Activated CD4-positive, alpha-beta T cell treated with anti-CD3 and anti-CD28 coated beads for 36 hours (primary cell): ENCODE results near the gene MPRIP. TPM values are rescaled to one million over a fixed set of nuclear protein-coding genes. Genes with fewer than 3 reads are reported as not detected.

Source experiments
- ATAC-seq: fragments of 200-7000 bp; cut with Tn5 transposase; one replicate; pipeline ENCODE4 v1.10.0; 2021; ENCODE audit warnings: mild to moderate bottlenecking, moderate library complexity
- CTCF ChIA-PET: fragments of 350-600 bp; sonication (Branson Sonifier 250); formaldehyde crosslinking; loops from one replicate; lab custom pipeline; 2021; ENCODE audit warnings: antibody characterized with exemption; lab: Charles Lee
- POLR2A ChIA-PET: fragments of 350-600 bp; sonication (Branson Sonifier 250); formaldehyde crosslinking; loops from one replicate; lab custom pipeline; 2021; ENCODE audit warnings: antibody characterized with exemption, inconsistent platforms; lab: Charles Lee
- DNase-seq: peaks from one replicate; pipeline ENCODE4 v3.0.0-alpha.2; 2020
- H3K27ac Mint-ChIP-seq: one replicate; pipeline ENCODE4 v1.8.0; 2021; ENCODE audit warnings: mixed read lengths
- H3K27me3 Mint-ChIP-seq: one replicate; pipeline ENCODE4 v1.8.0; 2021; ENCODE audit warnings: mixed read lengths
- H3K36me3 Mint-ChIP-seq: one replicate; pipeline ENCODE4 v1.8.0; 2021; ENCODE audit warnings: low read depth, mixed read lengths
- H3K4me1 Mint-ChIP-seq: one replicate; pipeline ENCODE4 v1.8.0; 2021; ENCODE audit warnings: mixed read lengths
- H3K4me3 Mint-ChIP-seq: one replicate; pipeline ENCODE4 v1.8.0; 2021; ENCODE audit warnings: mild to moderate bottlenecking, moderate library complexity, mixed read lengths
- H3K9me3 Mint-ChIP-seq: one replicate; pipeline ENCODE4 v1.8.0; 2021; ENCODE audit warnings: low read depth, mixed read lengths
- intact Hi-C, 2 experiments: fragments of 100-400 bp; cut with DNase I in 1 of 2; cut with micrococcal nuclease in 1 of 2; formaldehyde crosslinking; loops; one replicate each; pipeline versions ENCODE4 v1.14.2 to v1.15.1; 2022 to 2024; cut with DNase I, micrococcal nuclease
- total RNA-seq, 2 experiments: library from RNA; stranded (reverse); gene quantifications; one replicate each; pipeline ENCODE4 v1.2.3, GENCODE V29; 2021

The MPRIP gene
- total RNA-seq, 2 experiments from 2014 or later: 131 to 179 TPM

GRCh38 chr17:17032131-17032692 is 10.0 kb upstream of the MPRIP start:
- no peak overlapping the region for H3K27ac Mint-ChIP-seq
- H3K36me3 Mint-ChIP-seq: no peaks in the 10 kb centered on the region
- intact Hi-C loops: no loop called here
- no peak overlapping the region for H3K4me3 Mint-ChIP-seq
- no peak for DNase-seq
- ChIA-PET POLR2A (no interaction called here), CTCF (no interaction called here)
- ATAC-seq: no peak
- no peaks in the 10 kb centered on the region for H3K27me3 Mint-ChIP-seq
- H3K9me3 Mint-ChIP-seq: no peaks in the 10 kb centered on the region
- no peaks in the 10 kb centered on the region for H3K4me1 Mint-ChIP-seq

GRCh38 chr17:17033466-17033865 is 8.8 kb upstream of the MPRIP start:
- Mint-ChIP-seq H3K27ac (no peak overlapping the region), H3K9me3 (no peaks in the 10 kb centered on the region), H3K4me1 (no peaks in the 10 kb centered on the region), H3K27me3 (no peaks in the 10 kb centered on the region), H3K4me3 (no peak overlapping the region), H3K36me3 (no peaks in the 10 kb centered on the region)
- POLR2A ChIA-PET: no interaction called here
- CTCF ChIA-PET: interaction anchor here (1.1 kb wide), 1 partner anchor 42 kb away, joined by 3 read pairs; no protein-coding TSS in a partner anchor
- ATAC-seq: no peak
- intact Hi-C loops: no loop called here
- DNase-seq: no peak

GRCh38 chr17:17034026-17034425 is 8.2 kb upstream of the MPRIP start:
- intact Hi-C loops: no loop called here
- POLR2A ChIA-PET: no interaction called here

GRCh38 chr17:17034496-17035075 is 7.7 kb upstream of the MPRIP start:
- no peak overlapping the region for H3K4me3 Mint-ChIP-seq
- H3K4me1 Mint-ChIP-seq: no peaks in the 10 kb centered on the region
- H3K27ac Mint-ChIP-seq: no peak overlapping the region
- H3K27me3 Mint-ChIP-seq: no peaks in the 10 kb centered on the region
- ATAC-seq (no peak), DNase-seq (no peak)
- ChIA-PET POLR2A (no interaction called here), CTCF (interaction anchor here (0.7 to 1.1 kb wide), 4 partner anchors 18 to 297 kb away, joined by 3 to 4 read pairs (median 3); no protein-coding TSS in a partner anchor)
- no peaks in the 10 kb centered on the region for H3K9me3 Mint-ChIP-seq
- intact Hi-C loops: no loop called here
- H3K36me3 Mint-ChIP-seq: no peaks in the 10 kb centered on the region

More at GRCh38 chr17:17034026-17034425, 8.2 kb upstream of the MPRIP start:
- DNase-seq (no peak), ATAC-seq (no peak)
- no peak overlapping the region for H3K4me3 Mint-ChIP-seq
- no peaks in the 10 kb centered on the region for H3K4me1 Mint-ChIP-seq
- H3K36me3 Mint-ChIP-seq: no peaks in the 10 kb centered on the region
- H3K27me3 Mint-ChIP-seq: no peaks in the 10 kb centered on the region
- no peak overlapping the region for H3K27ac Mint-ChIP-seq
- CTCF ChIA-PET: interaction anchor here (0.9 to 1.1 kb wide), 3 partner anchors 17 to 42 kb away, joined by 3 to 4 read pairs (median 3); no protein-coding TSS in a partner anchor
- H3K9me3 Mint-ChIP-seq: no peaks in the 10 kb centered on the region

GRCh38 chr17:17035490-17035889 is 6.8 kb upstream of the MPRIP start:
- no peaks in the 10 kb centered on the region for H3K4me1 Mint-ChIP-seq
- ChIA-PET POLR2A (no interaction called here), CTCF (no interaction called here)
- H3K9me3 Mint-ChIP-seq: no peaks in the 10 kb centered on the region
- no peaks in the 10 kb centered on the region for H3K36me3 Mint-ChIP-seq
- no peak overlapping the region for H3K27ac Mint-ChIP-seq
- DNase-seq: no peak
- no peak overlapping the region for H3K4me3 Mint-ChIP-seq
- no peak for ATAC-seq
- intact Hi-C loops: no loop called here
- no peaks in the 10 kb centered on the region for H3K27me3 Mint-ChIP-seq

GRCh38 chr17:17035920-17036523 is 6.2 kb upstream of the MPRIP start:
- DNase-seq (no peak), ATAC-seq (no peak)
- H3K36me3 Mint-ChIP-seq: no peaks in the 10 kb centered on the region
- H3K27me3 Mint-ChIP-seq: no peaks in the 10 kb centered on the region
- no peaks in the 10 kb centered on the region for H3K9me3 Mint-ChIP-seq
- CTCF ChIA-PET: no interaction called here
- peaks cover 2% of the 10 kb centered on the region for H3K4me1 Mint-ChIP-seq
- no peak overlapping the region for H3K4me3 Mint-ChIP-seq
- no peak overlapping the region for H3K27ac Mint-ChIP-seq
- intact Hi-C loops: no loop called here
- POLR2A ChIA-PET: no interaction called here

GRCh38 chr17:17036524-17036998 is 5.7 kb upstream of the MPRIP start:
- CTCF ChIA-PET: no interaction called here
- H3K4me1 Mint-ChIP-seq: peaks cover 7% of the 10 kb centered on the region
- intact Hi-C loops: no loop called here
- H3K27ac Mint-ChIP-seq: no peak overlapping the region
- no peak for DNase-seq
- no peak for ATAC-seq
- POLR2A ChIA-PET: no interaction called here
- H3K4me3 Mint-ChIP-seq: no peak overlapping the region
- no peaks in the 10 kb centered on the region for H3K36me3 Mint-ChIP-seq
- no peaks in the 10 kb centered on the region for H3K9me3 Mint-ChIP-seq
- H3K27me3 Mint-ChIP-seq: no peaks in the 10 kb centered on the region

GRCh38 chr17:17039911-17040310 is 2.3 kb upstream of the MPRIP start:
- Mint-ChIP-seq H3K36me3 (no peaks in the 10 kb centered on the region), H3K27ac (no peak overlapping the region), H3K9me3 (no peaks in the 10 kb centered on the region), H3K4me3 (no peak overlapping the region), H3K4me1 (peaks cover 29% of the 10 kb centered on the region), H3K27me3 (no peaks in the 10 kb centered on the region)
- no peak for ATAC-seq
- intact Hi-C loops: loop anchor here in 1 of 2 experiments (5.0 to 10.0 kb wide), 2 partner anchors 435 to 797 kb away; partner anchors contain the start of genes MED9 and SREBF1
- CTCF ChIA-PET: interaction anchor here (0.6 kb wide), 1 partner anchor 176 kb away, joined by 3 read pairs; no protein-coding TSS in a partner anchor
- POLR2A ChIA-PET: no interaction called here
- no peak for DNase-seq

GRCh38 chr17:17041018-17041521 is 1.2 kb upstream of the MPRIP start:
- H3K9me3 Mint-ChIP-seq: no peaks in the 10 kb centered on the region
- H3K4me3 Mint-ChIP-seq: peak overlapping the region; percentile 69
- no peaks in the 10 kb centered on the region for H3K27me3 Mint-ChIP-seq
- intact Hi-C loops: loop anchor here in 1 of 2 experiments (5.0 to 10.0 kb wide), 2 partner anchors 434 to 796 kb away; partner anchors contain the start of genes MED9 and SREBF1
- DNase-seq (no peak), ATAC-seq (no peak)
- CTCF ChIA-PET: interaction anchor here (0.6 to 1.2 kb wide), 3 partner anchors 25 to 46 kb away, joined by 3 to 5 read pairs (median 4); no protein-coding TSS in a partner anchor
- H3K36me3 Mint-ChIP-seq: no peaks in the 10 kb centered on the region
- H3K4me1 Mint-ChIP-seq: peaks cover 38% of the 10 kb centered on the region
- H3K27ac Mint-ChIP-seq: no peak overlapping the region
- POLR2A ChIA-PET: interaction anchor here (0.6 to 1.3 kb wide), 2 partner anchors 188 to 239 kb away, joined by 3 to 4 read pairs; no protein-coding TSS in a partner anchor

- CTCF ChIA-PET: interaction anchor here (1.2 kb wide), 1 partner anchor 25 kb away, joined by 3 read pairs; no protein-coding TSS in a partner anchor
- POLR2A ChIA-PET: interaction anchor here (0.6 to 1.3 kb wide), 2 partner anchors 188 to 239 kb away, joined by 3 to 4 read pairs; no protein-coding TSS in a partner anchor
- Mint-ChIP-seq H3K9me3 (no peaks in the 10 kb centered on the region), H3K27me3 (no peaks in the 10 kb centered on the region), H3K36me3 (no peaks in the 10 kb centered on the region), H3K4me3 (peak overlapping the region; percentile 69), H3K27ac (no peak overlapping the region), H3K4me1 (peaks cover 44% of the 10 kb centered on the region)
- ATAC-seq (peak; percentile 99), DNase-seq (peak; percentile 98)
- intact Hi-C loops: loop anchor here (1.0 to 10.0 kb wide), 10 partner anchors 39 to 796 kb away; partner anchors contain the start of genes COPS3 (in 1 of the 2), FLCN (in 1 of the 2), MED9 (in 1 of the 2) and NT5M (in 1 of the 2)
These were observed 480 bp upstream of the MPRIP start for GRCh38 chr17:17041571-17042383.
